Gastroesophageal sphincter (tissue), 3 donors: ENCODE results near the gene IRS2.

ENCODE experiments used
- EP300 ChIP-seq: sonication (generic); formaldehyde crosslinking; IDR thresholded peaks from one replicate; pipeline ENCODE4 v1.6.1; 2017; ENCODE audit warnings: antibody characterized with exemption, mild to moderate bottlenecking
- POLR2A ChIP-seq, 2 donors: fragments of 450-650 bp; IDR thresholded peaks; one replicate each; pipeline ENCODE4 v1.6.1; 2017; ENCODE audit warnings: antibody characterized with exemption in 2 of 2, mild to moderate bottlenecking in 2 of 2, moderate library complexity in 1 of 2
- TF ChIP-seq, protein P1 (sequence below), 4 experiments: fragments of 200-600 bp in 2 of 4; fragments of 450-650 bp in 2 of 4; sonication (generic) in 1 of 4; IDR thresholded peaks; one replicate each; pipeline ENCODE4 v1.5.1; 2017 to 2019; ENCODE audit warnings: antibody characterized with exemption in 4 of 4, mild to moderate bottlenecking in 2 of 4, moderate library complexity in 2 of 4

DNA sequence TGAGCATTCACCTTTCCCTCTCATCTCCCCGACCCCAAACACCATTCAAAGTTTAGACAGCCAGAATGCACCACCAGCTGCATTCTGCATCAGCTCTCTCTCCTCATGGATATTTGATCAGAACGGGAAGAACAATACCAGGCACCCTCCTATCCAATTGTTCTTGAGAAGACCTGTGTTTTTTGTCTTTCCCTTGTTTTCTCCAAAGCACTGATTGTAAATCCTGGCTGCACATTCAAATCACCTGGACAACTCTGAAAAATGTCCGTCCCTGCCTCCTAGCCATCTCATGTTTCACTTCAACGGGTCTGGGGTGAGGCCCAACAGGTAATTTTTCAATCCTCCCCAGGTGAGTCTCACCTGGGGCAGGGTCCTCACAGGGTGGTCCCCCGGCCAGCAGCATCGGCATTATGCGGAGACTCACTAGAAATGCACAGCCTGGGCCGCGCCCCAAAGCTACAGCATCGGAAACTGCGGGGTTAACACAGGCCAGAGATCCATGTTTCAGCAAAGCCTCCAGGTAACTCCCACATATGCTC is 5.5 kb downstream of the IRS2 start:
- TF ChIP-seq, protein P1, sequence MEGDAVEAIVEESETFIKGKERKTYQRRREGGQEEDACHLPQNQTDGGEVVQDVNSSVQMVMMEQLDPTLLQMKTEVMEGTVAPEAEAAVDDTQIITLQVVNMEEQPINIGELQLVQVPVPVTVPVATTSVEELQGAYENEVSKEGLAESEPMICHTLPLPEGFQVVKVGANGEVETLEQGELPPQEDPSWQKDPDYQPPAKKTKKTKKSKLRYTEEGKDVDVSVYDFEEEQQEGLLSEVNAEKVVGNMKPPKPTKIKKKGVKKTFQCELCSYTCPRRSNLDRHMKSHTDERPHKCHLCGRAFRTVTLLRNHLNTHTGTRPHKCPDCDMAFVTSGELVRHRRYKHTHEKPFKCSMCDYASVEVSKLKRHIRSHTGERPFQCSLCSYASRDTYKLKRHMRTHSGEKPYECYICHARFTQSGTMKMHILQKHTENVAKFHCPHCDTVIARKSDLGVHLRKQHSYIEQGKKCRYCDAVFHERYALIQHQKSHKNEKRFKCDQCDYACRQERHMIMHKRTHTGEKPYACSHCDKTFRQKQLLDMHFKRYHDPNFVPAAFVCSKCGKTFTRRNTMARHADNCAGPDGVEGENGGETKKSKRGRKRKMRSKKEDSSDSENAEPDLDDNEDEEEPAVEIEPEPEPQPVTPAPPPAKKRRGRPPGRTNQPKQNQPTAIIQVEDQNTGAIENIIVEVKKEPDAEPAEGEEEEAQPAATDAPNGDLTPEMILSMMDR (IDR thresholded peaks at IDR 0.05) = no peak
- TF ChIP-seq EP300 (no peak), POLR2A (IDR thresholded peaks at IDR 0.05) (no peak)
